D721Med (cell line): ENCODE measurements around the gene CABLES2.

Experiments used
- DNase-seq: peaks from one replicate; pipeline ENCODE4 v3.0.0; 2011; ENCODE audit warnings: low spot score; ENCODE audit not compliant: insufficient read length
- FAIRE-seq: peaks from 2 replicates; lab custom pipeline; 2011; peaks lifted over from hg19 to GRCh38; lab: Jason Lieb, UNC
- CTCF ChIP-seq: IDR thresholded peaks from 2 replicates; pipeline ENCODE4 v1.5.1; 2012; ENCODE audit warnings: mild to moderate bottlenecking, control low read depth; ENCODE audit not compliant: insufficient read depth; ENCODE audit errors: missing control alignments

Gene CABLES2

GRCh38 chr20:62407221-62407992, at the start of gene CABLES2:
Gene CABLES2, minus strand, starts transcription at chr20:62407285. Its CDS starts 9 bp downstream, at chr20:62407276.
- peak; percentile 83 for DNase-seq
- FAIRE-seq: no peak
- TF ChIP-seq CTCF: no peak

- FAIRE-seq (no peak), DNase-seq (no peak)
- TF ChIP-seq CTCF: no peak
These were observed 48.8 kb upstream of the CABLES2 start for GRCh38 chr20:62455929-62456328.

- no peak for TF ChIP-seq CTCF
- DNase-seq: no peak
- FAIRE-seq: no peak
These were observed 48.0 kb upstream of the CABLES2 start for GRCh38 chr20:62454904-62455636.

- no peak for TF ChIP-seq CTCF
- no peak for DNase-seq
- FAIRE-seq: no peak
These were observed 46.2 kb upstream of the CABLES2 start for GRCh38 chr20:62453186-62453808.

GRCh38 chr20:62452475-62453095, 45.5 kb upstream of the CABLES2 start:
- no peak for FAIRE-seq
- no peak for TF ChIP-seq CTCF
- no peak for DNase-seq

- TF ChIP-seq CTCF: no peak
These were observed 44.9 kb upstream of the CABLES2 start for GRCh38 chr20:62451970-62452369.

More at GRCh38 chr20:62451970-62452369, 44.9 kb upstream of the CABLES2 start:
- no peak for FAIRE-seq
- no peak for DNase-seq
